Measurements from ENCODE around the gene SLC16A11. TPM values are rescaled to one million over a fixed set of nuclear protein-coding genes. Genes with fewer than 3 reads are reported as not detected.

The SLC16A11 gene
- total and polyA plus RNA-seq, 10 of the 15 experiments (the other 5 are each of a cell fraction or from before 2014, with no cell fraction given), result 0.11 to 2.7 (median 0.84) TPM

DNA sequence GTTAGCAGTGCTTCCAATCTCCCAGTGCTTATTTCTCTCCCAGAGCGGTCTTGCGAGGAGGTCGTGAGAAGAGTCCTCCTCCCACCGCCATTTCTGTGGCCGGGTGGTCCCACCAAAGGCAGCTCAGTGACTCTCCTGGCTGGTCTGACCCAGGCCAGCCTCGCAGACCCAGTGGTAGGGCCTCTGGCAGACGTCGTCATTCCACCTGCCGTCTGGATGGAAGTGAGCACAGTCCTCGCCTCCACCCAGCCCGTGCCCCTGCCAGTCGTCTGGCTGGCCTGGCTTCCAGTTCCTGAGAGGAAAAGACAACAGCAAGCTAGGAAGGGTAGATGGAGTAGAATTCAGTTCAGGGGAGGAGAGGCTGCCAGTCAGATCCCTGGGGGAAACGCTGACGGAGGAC is 31.0 kb upstream of the SLC16A11 start (continued):
- TF ChIP-seq, protein P1, sequence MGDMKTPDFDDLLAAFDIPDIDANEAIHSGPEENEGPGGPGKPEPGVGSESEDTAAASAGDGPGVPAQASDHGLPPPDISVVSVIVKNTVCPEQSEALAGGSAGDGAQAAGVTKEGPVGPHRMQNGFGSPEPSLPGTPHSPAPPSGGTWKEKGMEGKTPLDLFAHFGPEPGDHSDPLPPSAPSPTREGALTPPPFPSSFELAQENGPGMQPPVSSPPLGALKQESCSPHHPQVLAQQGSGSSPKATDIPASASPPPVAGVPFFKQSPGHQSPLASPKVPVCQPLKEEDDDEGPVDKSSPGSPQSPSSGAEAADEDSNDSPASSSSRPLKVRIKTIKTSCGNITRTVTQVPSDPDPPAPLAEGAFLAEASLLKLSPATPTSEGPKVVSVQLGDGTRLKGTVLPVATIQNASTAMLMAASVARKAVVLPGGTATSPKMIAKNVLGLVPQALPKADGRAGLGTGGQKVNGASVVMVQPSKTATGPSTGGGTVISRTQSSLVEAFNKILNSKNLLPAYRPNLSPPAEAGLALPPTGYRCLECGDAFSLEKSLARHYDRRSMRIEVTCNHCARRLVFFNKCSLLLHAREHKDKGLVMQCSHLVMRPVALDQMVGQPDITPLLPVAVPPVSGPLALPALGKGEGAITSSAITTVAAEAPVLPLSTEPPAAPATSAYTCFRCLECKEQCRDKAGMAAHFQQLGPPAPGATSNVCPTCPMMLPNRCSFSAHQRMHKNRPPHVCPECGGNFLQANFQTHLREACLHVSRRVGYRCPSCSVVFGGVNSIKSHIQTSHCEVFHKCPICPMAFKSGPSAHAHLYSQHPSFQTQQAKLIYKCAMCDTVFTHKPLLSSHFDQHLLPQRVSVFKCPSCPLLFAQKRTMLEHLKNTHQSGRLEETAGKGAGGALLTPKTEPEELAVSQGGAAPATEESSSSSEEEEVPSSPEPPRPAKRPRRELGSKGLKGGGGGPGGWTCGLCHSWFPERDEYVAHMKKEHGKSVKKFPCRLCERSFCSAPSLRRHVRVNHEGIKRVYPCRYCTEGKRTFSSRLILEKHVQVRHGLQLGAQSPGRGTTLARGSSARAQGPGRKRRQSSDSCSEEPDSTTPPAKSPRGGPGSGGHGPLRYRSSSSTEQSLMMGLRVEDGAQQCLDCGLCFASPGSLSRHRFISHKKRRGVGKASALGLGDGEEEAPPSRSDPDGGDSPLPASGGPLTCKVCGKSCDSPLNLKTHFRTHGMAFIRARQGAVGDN (IDR thresholded peaks at IDR 0.05), result no peak
- TF ChIP-seq, protein P2, sequence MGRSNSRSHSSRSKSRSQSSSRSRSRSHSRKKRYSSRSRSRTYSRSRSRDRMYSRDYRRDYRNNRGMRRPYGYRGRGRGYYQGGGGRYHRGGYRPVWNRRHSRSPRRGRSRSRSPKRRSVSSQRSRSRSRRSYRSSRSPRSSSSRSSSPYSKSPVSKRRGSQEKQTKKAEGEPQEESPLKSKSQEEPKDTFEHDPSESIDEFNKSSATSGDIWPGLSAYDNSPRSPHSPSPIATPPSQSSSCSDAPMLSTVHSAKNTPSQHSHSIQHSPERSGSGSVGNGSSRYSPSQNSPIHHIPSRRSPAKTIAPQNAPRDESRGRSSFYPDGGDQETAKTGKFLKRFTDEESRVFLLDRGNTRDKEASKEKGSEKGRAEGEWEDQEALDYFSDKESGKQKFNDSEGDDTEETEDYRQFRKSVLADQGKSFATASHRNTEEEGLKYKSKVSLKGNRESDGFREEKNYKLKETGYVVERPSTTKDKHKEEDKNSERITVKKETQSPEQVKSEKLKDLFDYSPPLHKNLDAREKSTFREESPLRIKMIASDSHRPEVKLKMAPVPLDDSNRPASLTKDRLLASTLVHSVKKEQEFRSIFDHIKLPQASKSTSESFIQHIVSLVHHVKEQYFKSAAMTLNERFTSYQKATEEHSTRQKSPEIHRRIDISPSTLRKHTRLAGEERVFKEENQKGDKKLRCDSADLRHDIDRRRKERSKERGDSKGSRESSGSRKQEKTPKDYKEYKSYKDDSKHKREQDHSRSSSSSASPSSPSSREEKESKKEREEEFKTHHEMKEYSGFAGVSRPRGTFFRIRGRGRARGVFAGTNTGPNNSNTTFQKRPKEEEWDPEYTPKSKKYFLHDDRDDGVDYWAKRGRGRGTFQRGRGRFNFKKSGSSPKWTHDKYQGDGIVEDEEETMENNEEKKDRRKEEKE (IDR thresholded peaks at IDR 0.05), result no peak
- TF ChIP-seq MTA2 (IDR thresholded peaks at IDR 0.05; ENCODE audit: low read depth) (no peak), ETV6 (conservative IDR thresholded peaks at IDR 0.05 in 1 of 2, IDR thresholded peaks at IDR 0.05 in 1 of 2; ENCODE audit: borderline replicate concordance in 1 of 2, low read depth in 1 of 2) (no peak), TAF1 (IDR thresholded peaks at IDR 0.05; ENCODE audit: borderline replicate concordance, low read depth, low read length) (no peak)

Measured in GM12878 (cell line).